Mononuclear cell (primary cell): ENCODE data around the gene USH2A. TPM values are rescaled to one million over a fixed set of nuclear protein-coding genes. Genes with fewer than 3 reads are reported as not detected.
"Not testable (repeated sequence)": the region's sequence is repeated elsewhere in the genome, so short reads cannot be mapped to it uniquely, and the experiment has no call there.

ENCODE experiments used
- H3K27me3 ChIP-seq: 2 replicates; pipeline ENCODE4 v1.6.0; 2011; ENCODE audit warnings: low read length, control low read depth; ENCODE audit not compliant: insufficient read depth
- H3K4me1 ChIP-seq: 2 replicates; pipeline ENCODE4 v1.5.1; 2011; ENCODE audit warnings: mild to moderate bottlenecking, low read length, control low read depth; ENCODE audit not compliant: insufficient read depth
- H3K4me3 ChIP-seq: 2 replicates; pipeline ENCODE4 v1.5.1; 2011; ENCODE audit warnings: mild to moderate bottlenecking, low read length, moderate library complexity
- H3K9me3 ChIP-seq: 2 replicates; pipeline ENCODE4 v1.5.1; 2011; ENCODE audit warnings: low read depth, mild to moderate bottlenecking, control low read depth, low read length
- total RNA-seq: library from RNA; depleted of rRNA; stranded (reverse); fragments of >200 nt; gene quantifications from one replicate; pipeline ENCODE4 v1.2.3, GENCODE V29; 2012

The USH2A gene
- total RNA-seq, 1 donor, result not detected

GRCh38 chr1:216181590-216181989, 241.7 kb downstream of the USH2A start:
- Histone ChIP-seq H3K4me1 (no peaks in the 10 kb centered on the region), H3K9me3 (no peaks in the 10 kb centered on the region), H3K27me3 (no peaks in the 10 kb centered on the region), H3K4me3 (no peak overlapping the region)

GRCh38 chr1:216178281-216178680, 245.0 kb downstream of the USH2A start:
- Histone ChIP-seq H3K4me1 (no peaks in the 10 kb centered on the region), H3K4me3 (no peak overlapping the region), H3K27me3 (no peaks in the 10 kb centered on the region), H3K9me3 (no peaks in the 10 kb centered on the region)

GRCh38 chr1:216176970-216177369, 246.3 kb downstream of the USH2A start:
- no peaks in the 10 kb centered on the region for H3K27me3 ChIP-seq

GRCh38 chr1:216175714-216176113, 247.5 kb downstream of the USH2A start:
- Histone ChIP-seq H3K4me1 (no peaks in the 10 kb centered on the region), H3K4me3 (no peak overlapping the region), H3K27me3 (no peaks in the 10 kb centered on the region), H3K9me3 (no peaks in the 10 kb centered on the region)

More at GRCh38 chr1:216176970-216177369, 246.3 kb downstream of the USH2A start:
- Histone ChIP-seq H3K4me3 (no peak overlapping the region), H3K9me3 (no peaks in the 10 kb centered on the region), H3K4me1 (no peaks in the 10 kb centered on the region)

GRCh38 chr1:216173376-216173995, 249.8 kb downstream of the USH2A start:
- H3K4me3 ChIP-seq, result no peak overlapping the region
- no peaks in the 10 kb centered on the region for H3K9me3 ChIP-seq
- no peaks in the 10 kb centered on the region for H3K4me1 ChIP-seq
- no peaks in the 10 kb centered on the region for H3K27me3 ChIP-seq

- Histone ChIP-seq H3K9me3 (no peaks in the 10 kb centered on the region), H3K4me1 (no peaks in the 10 kb centered on the region), H3K27me3 (no peaks in the 10 kb centered on the region), H3K4me3 (no peak overlapping the region)
Observed at GRCh38 chr1:216169351-216169750, 253.9 kb downstream of the USH2A start.

GRCh38 chr1:216168546-216168945, 254.7 kb downstream of the USH2A start:
- Histone ChIP-seq H3K27me3 (no peaks in the 10 kb centered on the region), H3K4me3 (no peak overlapping the region), H3K9me3 (no peaks in the 10 kb centered on the region), H3K4me1 (no peaks in the 10 kb centered on the region)

GRCh38 chr1:216154063-216154462, 269.2 kb downstream of the USH2A start:
- no peaks in the 10 kb centered on the region for H3K27me3 ChIP-seq
- no peaks in the 10 kb centered on the region for H3K4me1 ChIP-seq
- no peaks in the 10 kb centered on the region for H3K9me3 ChIP-seq
- H3K4me3 ChIP-seq, result no peak overlapping the region

GRCh38 chr1:216153130-216153529, 270.1 kb downstream of the USH2A start:
- Histone ChIP-seq H3K9me3 (no peaks in the 10 kb centered on the region), H3K4me3 (no peak overlapping the region), H3K27me3 (no peaks in the 10 kb centered on the region), H3K4me1 (no peaks in the 10 kb centered on the region)

- not testable (repeated sequence) for H3K4me1 ChIP-seq, H3K9me3 ChIP-seq, H3K4me3 ChIP-seq, H3K27me3 ChIP-seq
Observed at GRCh38 chr1:216145451-216146018, 277.7 kb downstream of the USH2A start.

GRCh38 chr1:216144661-216145450, 278.4 kb downstream of the USH2A start:
- no peaks in the 10 kb centered on the region for H3K9me3 ChIP-seq
- H3K4me1 ChIP-seq, result no peaks in the 10 kb centered on the region
- H3K4me3 ChIP-seq, result no peak overlapping the region
- H3K27me3 ChIP-seq, result no peaks in the 10 kb centered on the region

GRCh38 chr1:216142921-216143320, 280.3 kb downstream of the USH2A start:
- no peaks in the 10 kb centered on the region for H3K9me3 ChIP-seq
- no peak overlapping the region for H3K4me3 ChIP-seq
- H3K4me1 ChIP-seq, result no peaks in the 10 kb centered on the region
- no peaks in the 10 kb centered on the region for H3K27me3 ChIP-seq

- Histone ChIP-seq H3K27me3 (no peaks in the 10 kb centered on the region), H3K4me1 (no peaks in the 10 kb centered on the region), H3K4me3 (no peak overlapping the region), H3K9me3 (no peaks in the 10 kb centered on the region)
Observed at GRCh38 chr1:216140730-216141524, 282.3 kb downstream of the USH2A start.

- H3K9me3 ChIP-seq, result no peaks in the 10 kb centered on the region
- H3K4me3 ChIP-seq, result no peak overlapping the region
- H3K27me3 ChIP-seq, result no peaks in the 10 kb centered on the region
- H3K4me1 ChIP-seq, result no peaks in the 10 kb centered on the region
Observed at GRCh38 chr1:216124192-216124781, 299.0 kb downstream of the USH2A start.
